ENCODE measurements around the gene SDR42E2.

DNA sequence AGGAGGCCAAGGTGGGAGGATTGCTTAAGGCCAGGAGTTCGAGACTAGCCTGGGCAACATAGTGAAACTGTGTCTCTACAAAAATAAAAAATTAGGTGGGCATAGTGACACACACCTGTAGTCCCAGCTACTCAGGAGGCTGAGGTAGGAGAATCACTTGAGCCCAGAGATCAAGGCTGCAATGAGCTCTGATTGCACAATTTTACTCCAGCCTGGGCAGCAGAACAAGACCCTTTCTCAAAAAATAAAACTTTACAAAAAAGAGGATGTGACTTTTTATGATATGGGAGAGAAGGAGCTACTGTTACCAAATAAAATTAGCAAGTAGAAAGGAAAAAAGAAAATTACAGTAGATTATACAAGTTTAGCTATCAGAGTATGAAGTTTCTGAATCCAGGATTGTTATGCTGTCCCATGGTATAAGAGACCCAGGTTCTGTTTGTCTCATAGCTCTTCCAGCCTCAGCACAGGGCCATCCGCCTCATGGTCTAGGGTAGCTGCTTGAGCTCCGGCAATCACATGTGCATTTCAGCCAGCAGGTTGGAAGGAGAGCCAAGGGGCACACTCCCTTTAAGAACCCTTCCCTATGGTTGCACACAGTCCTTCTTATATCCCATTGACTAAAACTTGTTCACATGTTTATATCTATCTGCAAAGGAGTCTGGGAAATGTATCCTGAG, 57.2 kb downstream of the SDR42E2 start:
- no peak for TF ChIP-seq CHD2 (IDR thresholded peaks at IDR 0.05; ENCODE audit: low read length, partially characterized antibody)
- no peak for TF ChIP-seq HMGXB4 (CRISPR knock-in tag; IDR thresholded peaks at IDR 0.05; ENCODE audit: borderline replicate concordance)
- TF ChIP-seq, protein P1, sequence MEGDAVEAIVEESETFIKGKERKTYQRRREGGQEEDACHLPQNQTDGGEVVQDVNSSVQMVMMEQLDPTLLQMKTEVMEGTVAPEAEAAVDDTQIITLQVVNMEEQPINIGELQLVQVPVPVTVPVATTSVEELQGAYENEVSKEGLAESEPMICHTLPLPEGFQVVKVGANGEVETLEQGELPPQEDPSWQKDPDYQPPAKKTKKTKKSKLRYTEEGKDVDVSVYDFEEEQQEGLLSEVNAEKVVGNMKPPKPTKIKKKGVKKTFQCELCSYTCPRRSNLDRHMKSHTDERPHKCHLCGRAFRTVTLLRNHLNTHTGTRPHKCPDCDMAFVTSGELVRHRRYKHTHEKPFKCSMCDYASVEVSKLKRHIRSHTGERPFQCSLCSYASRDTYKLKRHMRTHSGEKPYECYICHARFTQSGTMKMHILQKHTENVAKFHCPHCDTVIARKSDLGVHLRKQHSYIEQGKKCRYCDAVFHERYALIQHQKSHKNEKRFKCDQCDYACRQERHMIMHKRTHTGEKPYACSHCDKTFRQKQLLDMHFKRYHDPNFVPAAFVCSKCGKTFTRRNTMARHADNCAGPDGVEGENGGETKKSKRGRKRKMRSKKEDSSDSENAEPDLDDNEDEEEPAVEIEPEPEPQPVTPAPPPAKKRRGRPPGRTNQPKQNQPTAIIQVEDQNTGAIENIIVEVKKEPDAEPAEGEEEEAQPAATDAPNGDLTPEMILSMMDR (IDR thresholded peaks at IDR 0.05): no peak
- no peak for TF ChIP-seq RAD21 (conservative IDR thresholded peaks at IDR 0.05 in 1 of 2, IDR thresholded peaks at IDR 0.05 in 1 of 2)
- no peak for TF ChIP-seq NR3C1 (IDR thresholded peaks at IDR 0.05)
- no peak for TF ChIP-seq MAZ (IDR thresholded peaks at IDR 0.05; ENCODE audit: borderline replicate concordance, low read depth, low read length)
- no peak for TF ChIP-seq SMC3 (IDR thresholded peaks at IDR 0.05)
- TF ChIP-seq PHF8 (IDR thresholded peaks at IDR 0.05; ENCODE audit: borderline replicate concordance, low read depth): no peak
- no peak for TF ChIP-seq SREBF2 (IDR thresholded peaks at IDR 0.05)
- no peak for TF ChIP-seq POLR2A (IDR thresholded peaks at IDR 0.05; ENCODE audit: low read length)
- no peak for TF ChIP-seq HDAC2 (IDR thresholded peaks at IDR 0.05)
- no peak for TF ChIP-seq EP300 (IDR thresholded peaks at IDR 0.05)
- no peak for TF ChIP-seq JUN (IDR thresholded peaks at IDR 0.05)
- no peak for TF ChIP-seq MAFK (IDR thresholded peaks at IDR 0.05; ENCODE audit: partially characterized antibody)

Measured in A549 (cell line).